PC-3 (cell line): ENCODE data around the gene MYH10.

Source experiments
- EZH2 ChIP-seq: fragments of 300-600 bp; sonication (generic); IDR thresholded peaks from one replicate; pipeline ENCODE4 v1.6.1; 2017; ENCODE audit warnings: antibody characterized with exemption, mild to moderate bottlenecking, low read length; ENCODE audit not compliant: unreplicated experiment
- EZH2phosphoT487 ChIP-seq: fragments of 300-600 bp; sonication (generic); IDR thresholded peaks from 2 replicates; pipeline ENCODE4 v1.6.1; 2018; ENCODE audit warnings: mild to moderate bottlenecking, antibody characterized with exemption, low read length, borderline replicate concordance
- TF ChIP-seq, protein P1 (sequence below): fragments of 300-600 bp; sonication (generic); conservative IDR thresholded peaks from 2 replicates; pipeline ENCODE4 v1.5.1; 2017; ENCODE audit warnings: antibody characterized with exemption, low read depth, mild to moderate bottlenecking, low read length

DNA sequence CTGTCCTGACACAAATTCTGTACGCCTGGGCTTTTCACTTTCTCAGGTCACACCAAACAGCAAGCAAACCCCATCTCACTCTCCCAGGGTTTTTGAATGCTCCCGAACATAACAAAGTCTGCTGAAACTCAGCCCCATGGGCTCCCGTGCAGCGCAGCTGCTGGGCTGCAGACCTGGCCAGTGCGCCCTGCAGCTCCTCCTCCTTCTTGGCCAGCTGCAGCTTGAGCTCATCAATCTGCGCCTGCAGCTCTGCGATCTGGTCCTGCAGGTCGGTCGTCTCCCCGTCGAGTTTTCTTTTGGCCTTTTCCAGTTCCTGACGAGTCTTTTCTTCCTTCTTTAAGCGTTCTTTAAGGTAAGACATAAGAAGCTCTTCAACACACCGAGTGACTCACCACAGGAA, 124.4 kb downstream of the MYH10 start:
- TF ChIP-seq, protein P1, sequence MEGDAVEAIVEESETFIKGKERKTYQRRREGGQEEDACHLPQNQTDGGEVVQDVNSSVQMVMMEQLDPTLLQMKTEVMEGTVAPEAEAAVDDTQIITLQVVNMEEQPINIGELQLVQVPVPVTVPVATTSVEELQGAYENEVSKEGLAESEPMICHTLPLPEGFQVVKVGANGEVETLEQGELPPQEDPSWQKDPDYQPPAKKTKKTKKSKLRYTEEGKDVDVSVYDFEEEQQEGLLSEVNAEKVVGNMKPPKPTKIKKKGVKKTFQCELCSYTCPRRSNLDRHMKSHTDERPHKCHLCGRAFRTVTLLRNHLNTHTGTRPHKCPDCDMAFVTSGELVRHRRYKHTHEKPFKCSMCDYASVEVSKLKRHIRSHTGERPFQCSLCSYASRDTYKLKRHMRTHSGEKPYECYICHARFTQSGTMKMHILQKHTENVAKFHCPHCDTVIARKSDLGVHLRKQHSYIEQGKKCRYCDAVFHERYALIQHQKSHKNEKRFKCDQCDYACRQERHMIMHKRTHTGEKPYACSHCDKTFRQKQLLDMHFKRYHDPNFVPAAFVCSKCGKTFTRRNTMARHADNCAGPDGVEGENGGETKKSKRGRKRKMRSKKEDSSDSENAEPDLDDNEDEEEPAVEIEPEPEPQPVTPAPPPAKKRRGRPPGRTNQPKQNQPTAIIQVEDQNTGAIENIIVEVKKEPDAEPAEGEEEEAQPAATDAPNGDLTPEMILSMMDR: no peak
- TF ChIP-seq EZH2phosphoT487 (no peak), EZH2 (no peak)
